K562 (cell line): ENCODE data around the gene ERBB3. TPM values are rescaled to one million over a fixed set of nuclear protein-coding genes. Genes with fewer than 3 reads are reported as not detected.

Experiments used
- ATAC-seq: fragments of 200-7000 bp; cut with Tn5 transposase; 3 replicates; pipeline ENCODE4 v1.9.1; 2020; ENCODE audit warnings: moderate library complexity
- BruUV-seq: library from RNA; stranded (reverse); fragments of 400-500 nt; replicated peaks from 2 replicates; lab custom pipeline; 2021; lab: Mats Ljungman, UMichigan
- CTCF ChIA-PET: fragments of 300-600 bp; formaldehyde crosslinking; extraction: SDS; loops from one replicate; lab custom pipeline; 2021; ENCODE audit warnings: low intra/inter-chr PET ratio; lab: Yijun Ruan, JAX
- POLR2A ChIA-PET: fragments of 300-600, 350-650 bp; sonication (Branson Sonifier 250); formaldehyde crosslinking; extraction: SDS; loops from one replicate; lab custom pipeline; 2021; ENCODE audit warnings: antibody characterized with exemption, inconsistent platforms; lab: Yijun Ruan, JAX
- DNase-seq, 4 experiments: peaks; one replicate each; pipeline versions ENCODE4 v3.0.0 to v3.0.0-alpha.2; 2011 to 2018; ENCODE audit warnings: low spot score in 3 of 4, mixed read lengths in 3 of 4; ENCODE audit errors: extremely low read depth in 1 of 4
- FAIRE-seq: peaks from 2 replicates; lab custom pipeline; 2011; peaks lifted over from hg19 to GRCh38; lab: Jason Lieb, UNC
- H2AFZ ChIP-seq: 2 replicates; pipeline ENCODE4 v1.6.0; 2011; ENCODE audit warnings: low read depth, low read length, control low read depth, inconsistent platforms
- H3K27ac ChIP-seq: fragments of 200-600 bp; 3 replicates; pipeline ENCODE4 v1.8.0; 2011; ENCODE audit warnings: low read depth, mild to moderate bottlenecking, control low read depth, inconsistent platforms, low read length, moderate library complexity, mixed read lengths; ENCODE audit errors: extremely low read depth
- H3K27me3 ChIP-seq, 2 experiments: fragments of 300-600 bp in 1 of 2; 2 replicates in 1 of 2; 3 replicates in 1 of 2; pipeline versions ENCODE4 v1.6.0 to v1.8.0; 2011; ENCODE audit warnings: inconsistent platforms in 2 of 2, low read length in 2 of 2, mild to moderate bottlenecking in 1 of 2, mixed read lengths in 1 of 2, moderate library complexity in 1 of 2; ENCODE audit not compliant: control insufficient read depth in 2 of 2, insufficient read depth in 2 of 2
- H3K36me3 ChIP-seq: fragments of 300-600 bp; 3 replicates; pipeline ENCODE4 v1.8.0; 2011; ENCODE audit warnings: mild to moderate bottlenecking, low read length, inconsistent platforms; ENCODE audit not compliant: control insufficient read depth, insufficient read depth
- H3K4me1 ChIP-seq, 2 experiments: fragments of 200-600 bp in 1 of 2; replicated peaks in 1 of 2; 2 replicates in 1 of 2; 3 replicates in 1 of 2; pipeline versions ENCODE4 v1.5.1 to v1.8.0; 2011; ENCODE audit warnings: inconsistent platforms in 2 of 2, low read length in 2 of 2, mild to moderate bottlenecking in 1 of 2, mixed read lengths in 1 of 2, moderate library complexity in 1 of 2; ENCODE audit not compliant: control insufficient read depth in 2 of 2, insufficient read depth in 2 of 2
- H3K4me2 ChIP-seq: 2 replicates; pipeline ENCODE4 v1.6.1; 2011; ENCODE audit warnings: low read length, control low read depth, inconsistent platforms, mixed read lengths; ENCODE audit not compliant: insufficient read depth
- H3K4me3 ChIP-seq: fragments of 200-600 bp; sonication (generic), shearing (Covaris generic); 2 replicates; pipeline ENCODE4 v1.5.1; 2016; ENCODE audit warnings: control low read depth, inconsistent platforms
- H3K79me2 ChIP-seq: fragments of 200-600 bp; 3 replicates; pipeline ENCODE4 v1.8.0; 2011; ENCODE audit warnings: low read length, inconsistent platforms; ENCODE audit not compliant: control insufficient read depth, insufficient read depth
- H3K9ac ChIP-seq, 2 experiments: 2 replicates each; pipeline versions ENCODE4 v1.6.0 to v1.6.1; 2011; ENCODE audit warnings: low read depth in 2 of 2, low read length in 2 of 2, control low read depth in 1 of 2, inconsistent platforms in 1 of 2, mild to moderate bottlenecking in 1 of 2, mixed read lengths in 1 of 2; ENCODE audit not compliant: insufficient read depth in 1 of 2
- H3K9me1 ChIP-seq: one replicate; pipeline ENCODE4 v1.6.0; 2011; ENCODE audit warnings: inconsistent platforms, mild to moderate bottlenecking, low read length, moderate library complexity; ENCODE audit not compliant: control insufficient read depth, insufficient read depth
- H3K9me3 ChIP-seq: replicated peaks from 2 replicates; pipeline ENCODE4 v1.5.1; 2011; ENCODE audit warnings: low read depth, low read length, inconsistent platforms; ENCODE audit not compliant: control insufficient read depth, insufficient read depth
- H4K20me1 ChIP-seq: replicated peaks from 2 replicates; pipeline ENCODE4 v1.6.1; 2011; ENCODE audit warnings: low read length, inconsistent platforms, mixed read lengths; ENCODE audit not compliant: control insufficient read depth, insufficient read depth
- CBX1 ChIP-seq: sonication (generic); IDR thresholded peaks from 2 replicates; pipeline ENCODE4 v1.6.1; 2016; ENCODE audit warnings: antibody characterized with exemption, low read depth, mild to moderate bottlenecking
- CREB5 ChIP-seq: fragments of 250-450 bp; sonication (Bioruptor Pico); IDR thresholded peaks from 2 replicates; pipeline ENCODE4 v1.5.0; 2020; ENCODE audit warnings: mild to moderate bottlenecking
- FOXA3 ChIP-seq, 2 experiments: fragments of 450-650 bp in 1 of 2; sonication (generic) in 1 of 2; formaldehyde crosslinking; IDR thresholded peaks in 1 of 2; conservative IDR thresholded peaks in 1 of 2; 2 replicates each; pipeline versions ENCODE4 v1.4.0 to v1.8.0; 2020 to 2022; ENCODE audit warnings: mild to moderate bottlenecking in 2 of 2, missing genetic modification reagents in 1 of 2
- FUS ChIP-seq: fragments of 200-400 bp; formaldehyde crosslinking; optimal IDR thresholded peaks from 2 replicates; pipeline ENCODE3; 2017; ENCODE audit warnings: low read depth, low read length
- KDM4B ChIP-seq, 2 experiments: fragments of 450-650 bp in 1 of 2; sonication (generic) in 1 of 2; IDR thresholded peaks; 2 replicates each; pipeline ENCODE4 v1.6.1; 2016 to 2017; ENCODE audit warnings: borderline replicate concordance in 2 of 2, antibody characterized with exemption in 1 of 2, low read depth in 1 of 2, mild to moderate bottlenecking in 1 of 2
- MAFG ChIP-seq: fragments of 450-650 bp; conservative IDR thresholded peaks from 2 replicates; pipeline ENCODE4 v1.6.1; 2016; ENCODE audit warnings: missing genetic modification characterization, missing compliant biosample characterization
- MLX ChIP-seq, 2 experiments: fragments of 450-650 bp in 1 of 2; sonication (generic) in 1 of 2; formaldehyde crosslinking; conservative IDR thresholded peaks; 2 replicates each; pipeline versions ENCODE4 v1.4.0 to v1.8.1; 2020 to 2022; ENCODE audit warnings: mild to moderate bottlenecking in 1 of 2, missing genetic modification reagents in 1 of 2
- SMARCA4 ChIP-seq: fragments of 450-650 bp; IDR thresholded peaks from 2 replicates; pipeline ENCODE4 v1.6.1; 2016
- SNRNP70 ChIP-seq: fragments of 200-400 bp; formaldehyde crosslinking; optimal IDR thresholded peaks from 2 replicates; pipeline ENCODE3; 2017; ENCODE audit warnings: low read depth, low read length
- TEAD1 ChIP-seq, 2 experiments: fragments of 450-650 bp in 1 of 2; sonication (generic) in 1 of 2; formaldehyde crosslinking; IDR thresholded peaks; 2 replicates each; pipeline versions ENCODE4 v1.4.0 to v1.8.0; 2020 to 2022; ENCODE audit warnings: mild to moderate bottlenecking in 2 of 2, missing genetic modification reagents in 1 of 2
- TRIM28 ChIP-seq: fragments of 450-650 bp; IDR thresholded peaks from 2 replicates; pipeline ENCODE4 v1.6.1; 2017
- USF1 ChIP-seq: sonication (generic); formaldehyde crosslinking; IDR thresholded peaks from 2 replicates; pipeline ENCODE4 v1.9.0; 2022; ENCODE audit warnings: mild to moderate bottlenecking, missing genetic modification reagents
- ZNF133 ChIP-seq: fragments of 250-450 bp; sonication (Bioruptor Pico); IDR thresholded peaks from 2 replicates; pipeline ENCODE4 v1.4.0; 2020; ENCODE audit warnings: mild to moderate bottlenecking
- ZNF354B ChIP-seq: fragments of 250-450 bp; sonication (Bioruptor Pico); IDR thresholded peaks from 2 replicates; pipeline ENCODE4 v1.4.0; 2020
- ZNF583 ChIP-seq: fragments of 250-450 bp; sonication (Bioruptor Pico); IDR thresholded peaks from 2 replicates; pipeline ENCODE4 v1.4.0; 2020
- ZNF699 ChIP-seq: fragments of 250-450 bp; sonication (Bioruptor Pico); IDR thresholded peaks from 2 replicates; pipeline ENCODE4 v1.8.0; 2021; ENCODE audit warnings: mild to moderate bottlenecking, moderate library complexity; ENCODE audit not compliant: insufficient replicate concordance
- ZSCAN29 ChIP-seq: fragments of 450-650 bp; IDR thresholded peaks from 2 replicates; pipeline ENCODE4 v1.6.1; 2017
- WGBS: fragments of 100-300 bp; shearing (Covaris generic); methylation state at CpG from one replicate; pipeline ENCODE4 v1.1.6; 2016; ENCODE audit warnings: low coverage, mixed read lengths; ENCODE audit not compliant: insufficient coverage; ENCODE audit errors: missing lambda C conversion rate; 5-methylcytosine and 5-hydroxymethylcytosine counted together
- in situ Hi-C: fragments of 300-500 bp; cut with MboI; formaldehyde crosslinking; loops from 4 replicates; pipeline ENCODE4 v1.15.0; 2018; ENCODE audit warnings: inconsistent platforms, mixed read lengths
- intact Hi-C: fragments of 100-400 bp; cut with micrococcal nuclease; formaldehyde crosslinking; loops from 2 replicates; pipeline ENCODE4 v1.14.2; 2022
- polyA plus RNA-seq, 8 experiments: library from polyadenylated mRNA; depleted of rRNA in 4 of 8; stranded (reverse) in 5 of 8; unstranded in 3 of 8; fragments of >200 nt; fragmentation: Nextera tagmentation in 2 of 8; fragmentation: Illumina TruSeq in 1 of 8; extraction: Ambion mirVana in 2 of 8; extraction: Trizol in 1 of 8; gene quantifications; 2 replicates each; pipeline versions ENCODE4 v1.2.1 to v1.2.3, GENCODE V29; 2011 to 2014; ENCODE audit warnings: inconsistent platforms in 1 of 8, missing spikeins in 1 of 8
- total RNA-seq, 7 experiments: library from RNA; depleted of rRNA in 6 of 7; stranded (reverse); fragments of >200 nt in 6 of 7; fragmentation: Illumina TruSeq in 2 of 7; extraction: Trizol in 2 of 7; gene quantifications; 2 replicates each; pipeline versions ENCODE4 v1.2.1 to v1.2.3, GENCODE V29; 2011 to 2021; ENCODE audit warnings: low replicate concordance in 1 of 7

Gene ERBB3
- total and polyA plus RNA-seq, 9 of the 15 experiments (the other 6 are each of a cell fraction or from before 2014, with no cell fraction given): 1.5 to 5.4 (median 3.8) TPM

GRCh38 chr12:56151672-56152131, 71.7 kb downstream of the ERBB3 start:
- BruUV-seq: TSS peak; percentile 96
- ATAC-seq (peak; percentile 77), FAIRE-seq (peak; percentile 58), DNase-seq (peak; percentile 56 to 81 (median 66))
- Histone ChIP-seq H3K79me2 (peaks cover 24% of the 10 kb centered on the region), H3K36me3 (peaks cover 24% of the 10 kb centered on the region; the same call in 2 of the 3 replicates), H3K27me3 (no peaks in the 10 kb centered on the region), H3K9ac (peak overlapping the region; percentile 88 to 91), H2AFZ (peak overlapping the region; percentile 89), H3K9me3 (no peaks in the 10 kb centered on the region), H4K20me1 (0 out of 2 replicates have a peak, but pooled peaks cover 2% of the 10 kb centered on the region), H3K4me1 (peaks cover 32 to 36% of the 10 kb centered on the region in 2 experiments; a peak in 4 of 5 replicates), H3K4me2 (peak overlapping the region; percentile 91), H3K9me1 (no peaks in the 10 kb centered on the region), H3K27ac (peak overlapping the region; percentile 96), H3K4me3 (peak overlapping the region; percentile 55)
- WGBS: 1% methylated on average over 12 of the region's 12 CpGs
- in situ Hi-C loops: no loop called here
- CTCF ChIA-PET: no interaction called here
- intact Hi-C loops: no loop called here
- POLR2A ChIA-PET: interaction anchor here (0.6 to 1.8 kb wide), 11 partner anchors 8 to 38 kb away, joined by 3 to 13 read pairs (median 3); partner anchors contain the start of genes SMARCC2 and ZC3H10
- TF ChIP-seq CBX1 (no peak), USF1 (CRISPR knock-in tag) (peak; percentile 41; the same call in 1 of the 2 replicates), SNRNP70 (no peak), FUS (no peak), TRIM28 (no peak), MLX (CRISPR knock-in tag; conservative IDR thresholded peaks at IDR 0.05) (no peak), ZNF583 (no peak), SMARCA4 (0 out of 2 replicates have a peak, but pooled peaks have one; percentile 20), KDM4B (IDR thresholded peaks at IDR 0.05; ENCODE audit: borderline replicate concordance in 2 of 2, low read depth in 1 of 2) (no peak), ZNF133 (no peak), CREB5 (CRISPR knock-in tag) (no peak), ZNF354B (CRISPR knock-in tag) (no peak), ZNF699 (CRISPR knock-in tag) (no peak), TEAD1 (CRISPR knock-in tag; IDR thresholded peaks at IDR 0.05) (peak in 1 of 2 experiments; percentile 50; a peak in 1 of 4 replicates), MAFG (tag) (0 out of 2 replicates have a peak, but pooled peaks have one; percentile 26), ZSCAN29 (no peak), FOXA3 (CRISPR knock-in tag; conservative IDR thresholded peaks at IDR 0.05 in 1 of 2, IDR thresholded peaks at IDR 0.05 in 1 of 2) (0 out of 4 replicates have a peak, but pooled peaks of 1 of the 2 experiments have one; percentile 70)
